Prostate gland (tissue), 2 donors: ENCODE data around the gene RNF213.

Experiments
- CTCF ChIP-seq, 4 experiments: fragments of 200-600 bp in 2 of 4; fragments of 450-650 bp in 2 of 4; sonication (generic) in 2 of 4; IDR thresholded peaks; 1 replicate in 3 of 4; 2 replicates in 1 of 4; pipeline ENCODE4 v1.5.1; 2016 to 2019; ENCODE audit warnings: antibody characterized with exemption in 4 of 4, mild to moderate bottlenecking in 2 of 4, moderate library complexity in 2 of 4
- POLR2A ChIP-seq: fragments of 450-650 bp; IDR thresholded peaks from one replicate; pipeline ENCODE4 v1.6.1; 2016; ENCODE audit warnings: antibody characterized with exemption, mild to moderate bottlenecking

GRCh38 chr17:80242505-80242904 is 18.1 kb upstream of the RNF213 start:
- no peak for TF ChIP-seq CTCF (IDR thresholded peaks at IDR 0.05)
- TF ChIP-seq POLR2A: no peak
